K562 (cell line): ENCODE data around the gene FAM234A.

Source experiments
- BRD4 ChIP-seq: fragments of 200-600 bp; sonication (generic); IDR thresholded peaks from 2 replicates; pipeline ENCODE4 v1.6.1; 2017; ENCODE audit warnings: inconsistent platforms
- KDM2B ChIP-seq: fragments of 250-450 bp; sonication (Bioruptor Pico); IDR thresholded peaks from 2 replicates; pipeline ENCODE4 v1.8.0; 2021; ENCODE audit warnings: mild to moderate bottlenecking, moderate library complexity
- NR2C2 ChIP-seq, 2 experiments: fragments of 200-800 bp in 1 of 2; sonication (Bioruptor generic) in 1 of 2; sonication (generic) in 1 of 2; formaldehyde crosslinking in 1 of 2; IDR thresholded peaks; 2 replicates each; pipeline versions ENCODE4 v1.6.1 to v1.8.0; 2016 to 2022; ENCODE audit warnings: mild to moderate bottlenecking in 1 of 2, missing compliant biosample characterization in 1 of 2, missing genetic modification characterization in 1 of 2, missing genetic modification reagents in 1 of 2
- NR2F6 ChIP-seq: fragments of 450-650 bp; formaldehyde crosslinking; IDR thresholded peaks from 2 replicates; pipeline ENCODE4 v1.4.0; 2020; ENCODE audit warnings: mild to moderate bottlenecking
- RCOR1 ChIP-seq, 2 experiments: IDR thresholded peaks; 2 replicates each; pipeline ENCODE4 v1.6.1; 2012; ENCODE audit warnings: low read depth in 2 of 2, low read length in 2 of 2, borderline replicate concordance in 1 of 2, improper control_type of control experiment in 1 of 2
- SP1 ChIP-seq: sonication (generic); formaldehyde crosslinking; IDR thresholded peaks from 2 replicates; pipeline ENCODE4 v1.8.1; 2022; ENCODE audit warnings: mild to moderate bottlenecking, missing genetic modification reagents
- SP2 ChIP-seq: IDR thresholded peaks from 2 replicates; pipeline ENCODE4 v1.6.1; 2011; ENCODE audit warnings: mild to moderate bottlenecking, low read depth, low read length, moderate library complexity; ENCODE audit not compliant: poor library complexity, severe bottlenecking; ENCODE audit errors: extremely low read depth
- SREBF1 ChIP-seq: fragments of 150-350 bp; IDR thresholded peaks from 2 replicates; pipeline ENCODE4 v1.6.1; 2014; ENCODE audit warnings: antibody characterized with exemption, low read depth, low read length, borderline replicate concordance
- TAF1 ChIP-seq: IDR thresholded peaks from 2 replicates; pipeline ENCODE4 v1.6.1; 2011; ENCODE audit warnings: mild to moderate bottlenecking, low read length, moderate library complexity; ENCODE audit not compliant: insufficient read depth, control insufficient read depth, severe bottlenecking; ENCODE audit errors: extremely low read depth
- TCF7 ChIP-seq: sonication (generic); IDR thresholded peaks from 2 replicates; pipeline ENCODE4 v1.6.1; 2016; ENCODE audit warnings: antibody characterized with exemption, borderline replicate concordance
- TGIF2 ChIP-seq: sonication (generic); formaldehyde crosslinking; IDR thresholded peaks from 2 replicates; pipeline ENCODE4 v1.8.1; 2022; ENCODE audit warnings: mild to moderate bottlenecking, missing genetic modification reagents, moderate library complexity
- ZSCAN29 ChIP-seq: fragments of 450-650 bp; IDR thresholded peaks from 2 replicates; pipeline ENCODE4 v1.6.1; 2017
- TF ChIP-seq, protein P1 (sequence below): sonication (generic); formaldehyde crosslinking; IDR thresholded peaks from 2 replicates; pipeline ENCODE4 v1.5.0; 2020; ENCODE audit warnings: missing genetic modification reagents

DNA sequence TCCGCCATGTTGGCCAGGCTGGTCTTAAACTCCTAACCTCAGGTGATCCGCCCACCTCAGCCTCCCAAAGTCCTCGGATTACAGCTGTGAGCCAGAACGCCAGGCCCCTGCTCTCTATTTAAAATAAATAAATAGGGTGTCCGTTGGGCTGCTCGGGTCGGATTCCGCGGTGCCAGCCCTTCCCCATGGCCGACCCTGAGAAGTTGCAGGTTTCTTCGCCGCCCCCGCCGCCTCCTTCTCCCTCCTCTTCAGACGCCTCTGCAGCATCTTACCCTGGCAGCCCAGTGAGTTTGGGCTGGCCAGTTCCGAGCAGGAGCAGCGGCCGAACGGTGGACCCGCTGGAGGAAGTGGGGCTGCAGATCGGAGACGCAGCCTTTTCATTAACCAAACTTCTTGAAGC is 3.7 kb upstream of the FAM234A start:
- no peak for TF ChIP-seq SP2
- no peak for TF ChIP-seq KDM2B (CRISPR knock-in tag)
- TF ChIP-seq, protein P1, sequence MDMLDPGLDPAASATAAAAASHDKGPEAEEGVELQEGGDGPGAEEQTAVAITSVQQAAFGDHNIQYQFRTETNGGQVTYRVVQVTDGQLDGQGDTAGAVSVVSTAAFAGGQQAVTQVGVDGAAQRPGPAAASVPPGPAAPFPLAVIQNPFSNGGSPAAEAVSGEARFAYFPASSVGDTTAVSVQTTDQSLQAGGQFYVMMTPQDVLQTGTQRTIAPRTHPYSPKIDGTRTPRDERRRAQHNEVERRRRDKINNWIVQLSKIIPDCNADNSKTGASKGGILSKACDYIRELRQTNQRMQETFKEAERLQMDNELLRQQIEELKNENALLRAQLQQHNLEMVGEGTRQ: no peak
- TF ChIP-seq TGIF2 (CRISPR knock-in tag): no peak
- TF ChIP-seq NR2F6 (CRISPR knock-in tag): no peak
- no peak for TF ChIP-seq RCOR1 (IDR thresholded peaks at IDR 0.05; ENCODE audit: borderline replicate concordance in 1 of 2, low read depth in 2 of 2, low read length in 2 of 2)
- TF ChIP-seq TCF7: no peak
- no peak for TF ChIP-seq NR2C2 (CRISPR knock-in tag; IDR thresholded peaks at IDR 0.05)
- TF ChIP-seq NR2C2 (tag; IDR thresholded peaks at IDR 0.05): no peak
- TF ChIP-seq BRD4: no peak
- TF ChIP-seq TAF1: no peak
- TF ChIP-seq SP1 (CRISPR knock-in tag): no peak
- TF ChIP-seq ZSCAN29: no peak
- TF ChIP-seq SREBF1: no peak
